Astrocyte (in vitro differentiated cells and primary cell): ENCODE results near the gene CDK14.

ENCODE experiments used
- CTCF ChIP-seq: IDR thresholded peaks from 2 replicates; pipeline ENCODE4 v1.5.1; 2011; ENCODE audit warnings: low read depth, mild to moderate bottlenecking, inconsistent platforms, low read length, moderate library complexity; ENCODE audit not compliant: insufficient read depth
- EZH2 ChIP-seq: IDR thresholded peaks from 2 replicates; pipeline ENCODE4 v1.6.1; 2012; ENCODE audit warnings: mild to moderate bottlenecking, low read length, inconsistent platforms; ENCODE audit not compliant: insufficient read depth

- no peak for TF ChIP-seq CTCF
- TF ChIP-seq EZH2 = no peak
Measured at GRCh38 chr7:90625051-90625450, 28.9 kb downstream of the CDK14 start.
